Skin of body (tissue), 2 donors: ENCODE data around the gene PPP1CA. TPM values are rescaled to one million over a fixed set of nuclear protein-coding genes. Genes with fewer than 3 reads are reported as not detected.

Experiments
- DNase-seq: peaks from one replicate; lab custom pipeline; 2025; lab: John Stamatoyannopoulos, UW
- total RNA-seq: library from RNA; depleted of rRNA; stranded (reverse); fragments of >200 nt; gene quantifications from one replicate; pipeline ENCODE4 v1.2.3, GENCODE V29; 2014

Gene PPP1CA
- total RNA-seq, 1 donor from 2014 or later: 78.3 TPM

DNA sequence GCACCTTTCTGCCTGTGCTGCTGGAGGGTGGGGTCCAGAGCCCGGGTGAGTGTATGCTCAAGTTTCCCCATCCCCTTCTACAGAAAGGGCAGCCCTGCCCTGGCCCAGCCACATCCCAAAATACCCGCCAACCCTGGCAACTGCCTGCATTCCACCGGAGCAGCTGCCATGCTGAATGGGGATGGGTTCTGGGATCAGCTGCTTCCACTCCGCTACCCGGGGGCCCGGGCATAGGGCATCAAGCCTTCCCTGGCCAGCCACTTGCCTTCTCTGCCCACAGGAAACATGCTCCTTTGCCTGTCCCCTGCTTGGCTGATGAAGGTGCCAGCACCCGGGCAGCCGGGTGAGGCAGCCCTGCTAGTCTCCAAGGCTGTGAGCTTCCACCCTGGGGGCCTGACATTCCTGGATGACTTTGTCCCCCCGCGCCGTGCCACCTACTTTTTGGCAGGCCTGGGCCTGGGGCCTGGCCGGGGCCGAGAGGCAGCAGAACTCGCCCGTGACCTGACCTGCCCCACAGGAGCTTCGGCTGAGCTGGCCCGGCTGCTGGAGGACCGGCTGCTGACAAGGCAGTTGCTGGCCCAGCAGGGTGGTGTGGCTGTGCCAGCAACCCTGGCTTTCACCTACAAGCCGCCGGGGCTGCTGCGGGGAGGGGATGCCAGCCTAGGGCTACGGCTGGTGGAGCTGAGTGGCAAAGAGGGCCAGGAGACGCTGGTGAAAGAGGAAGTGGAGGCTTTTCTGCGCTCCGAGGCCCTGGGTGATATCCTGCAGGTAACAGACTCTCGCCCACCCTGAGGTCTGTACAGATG is 17.0 kb upstream of the PPP1CA start:
- DNase-seq: no peak

DNA sequence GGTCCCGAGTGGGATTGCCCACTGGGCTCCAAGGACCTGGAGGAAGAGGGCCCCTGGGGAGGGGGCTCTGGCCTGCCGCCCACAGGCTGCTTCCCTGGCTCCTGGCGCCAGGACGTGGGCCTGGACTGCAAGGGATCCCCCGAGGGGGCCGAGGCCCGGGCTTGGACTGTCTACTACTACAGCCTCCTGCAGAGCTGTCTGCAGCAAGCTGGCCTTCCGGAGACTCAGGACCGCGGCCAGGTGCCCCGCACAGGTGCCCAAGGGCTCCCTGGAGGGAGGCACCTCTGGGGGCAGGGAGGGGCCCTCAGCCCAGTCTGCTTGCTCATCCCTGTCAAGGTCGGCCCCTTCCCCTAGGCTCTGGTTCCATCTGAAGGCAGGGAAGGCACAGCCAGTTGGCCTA is 15.8 kb upstream of the PPP1CA start:
- no peak for DNase-seq

DNA sequence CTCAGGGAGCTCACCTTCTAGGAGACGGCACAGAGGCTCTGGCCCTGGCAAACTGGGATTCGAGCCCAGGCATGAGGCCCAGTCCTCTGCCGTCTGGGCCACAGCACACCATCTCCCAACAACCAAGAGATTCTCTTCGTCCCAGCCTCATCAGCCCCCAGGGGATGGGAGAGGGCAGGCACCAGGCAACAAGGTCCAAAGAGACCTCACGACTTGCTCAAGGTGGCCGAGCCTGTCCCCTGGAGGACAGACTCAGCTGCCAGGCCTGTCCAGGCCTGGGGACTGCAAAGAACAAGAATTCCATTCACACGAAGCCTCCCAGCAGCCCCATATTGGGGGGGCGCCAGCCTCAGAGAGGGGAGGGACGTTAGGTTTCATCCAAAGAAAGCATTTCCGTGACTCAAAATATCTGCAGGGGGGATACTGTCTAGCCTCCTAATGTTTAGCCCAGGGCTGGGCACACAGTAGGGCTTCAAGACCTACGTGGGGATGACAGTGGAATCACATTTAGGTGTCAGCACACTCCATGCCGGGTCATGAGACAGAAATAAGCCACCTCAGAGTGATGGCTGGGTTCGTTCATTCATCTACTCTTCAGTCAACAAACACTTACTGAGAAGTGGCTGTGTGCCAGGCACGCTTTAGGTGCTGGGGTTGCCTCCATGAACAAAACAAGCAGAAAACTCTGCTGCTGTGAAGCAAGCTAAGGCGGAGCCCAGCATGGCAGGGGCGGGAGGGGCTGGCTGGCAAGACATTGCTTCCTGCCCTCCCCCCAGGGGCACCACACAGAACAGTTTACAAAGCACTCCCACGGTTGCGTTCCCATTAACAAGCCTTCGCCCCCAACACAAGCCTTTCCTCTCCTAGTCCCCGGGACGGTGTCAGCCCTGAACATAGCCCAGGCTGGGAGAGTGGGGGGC is 15.0 kb upstream of the PPP1CA start:
- no peak for DNase-seq

DNA sequence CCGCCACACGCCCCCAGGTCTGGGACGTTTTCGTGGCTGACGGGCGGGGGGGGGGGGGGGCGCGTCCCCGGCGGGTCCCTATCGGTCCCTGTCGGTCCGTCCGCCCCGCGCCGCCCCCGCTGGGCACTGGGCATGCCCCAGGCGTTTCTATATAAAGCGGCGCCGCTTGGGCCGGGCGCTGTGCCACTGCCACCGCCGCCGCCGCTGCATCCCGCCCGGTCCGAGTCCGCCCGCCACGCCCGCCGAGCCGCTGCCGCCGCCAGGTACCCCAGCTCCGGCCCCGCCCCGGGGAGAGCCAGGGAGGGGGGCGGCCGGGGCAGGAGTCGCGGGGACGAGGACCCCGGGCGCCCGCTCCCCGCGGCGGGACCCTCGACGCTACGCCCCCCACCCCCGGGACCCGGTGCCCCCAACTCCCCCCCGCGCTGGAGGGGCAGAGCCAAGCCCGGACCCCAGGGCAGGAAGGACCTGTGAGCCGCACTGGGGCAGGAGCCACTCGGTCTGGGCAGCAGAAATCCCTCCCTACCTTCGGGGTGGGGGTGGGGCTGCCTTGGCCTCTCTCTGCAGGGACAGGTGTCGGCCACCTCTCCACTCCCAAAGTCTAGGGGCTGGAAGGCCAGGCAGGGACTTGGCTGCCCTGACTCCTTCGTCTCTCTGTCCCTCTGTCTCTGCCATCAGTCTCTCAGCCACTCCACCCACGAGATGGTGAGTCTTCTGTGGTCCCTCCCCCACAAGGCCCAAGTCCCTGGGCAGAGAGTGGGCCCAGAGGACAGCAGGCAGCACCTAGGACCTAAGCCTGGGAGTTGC is 14.0 kb upstream of the PPP1CA start, which contains the start of gene CARNS1:
TSS of gene CARNS1 (plus strand) at position 178 of the 804 bp plus-strand sequence. CDS start at position 700, 522 bp downstream.
- no peak for DNase-seq

DNA sequence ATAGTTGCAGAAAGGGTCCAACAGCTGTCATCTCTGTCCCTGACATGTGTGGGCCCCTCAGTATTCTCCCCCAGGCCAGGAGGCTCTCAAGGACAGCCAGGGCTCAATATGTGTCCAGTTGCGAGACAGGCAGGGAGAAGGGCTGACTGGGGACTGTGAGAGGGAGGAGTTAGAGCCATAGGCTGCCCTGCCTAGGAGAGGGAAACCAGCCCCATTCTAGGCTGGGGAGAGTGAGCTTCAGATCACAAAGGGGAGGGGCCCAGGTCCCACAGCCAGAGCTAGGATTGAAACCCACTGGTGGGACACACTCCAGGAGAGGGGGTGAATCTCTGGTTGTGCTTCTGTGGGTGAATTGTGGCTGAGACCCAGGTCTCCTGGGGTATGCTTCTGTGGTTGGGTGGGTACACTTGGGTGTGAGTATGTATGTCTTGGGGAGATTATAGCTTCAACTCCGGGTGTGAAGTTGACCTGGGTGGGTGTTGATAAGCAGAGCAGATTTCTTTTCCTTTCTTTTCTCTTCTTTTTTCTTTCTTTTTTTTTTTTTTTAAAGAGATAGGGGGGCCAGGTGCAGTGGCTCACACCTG is 11.7 kb upstream of the PPP1CA start:
- DNase-seq: no peak

DNA sequence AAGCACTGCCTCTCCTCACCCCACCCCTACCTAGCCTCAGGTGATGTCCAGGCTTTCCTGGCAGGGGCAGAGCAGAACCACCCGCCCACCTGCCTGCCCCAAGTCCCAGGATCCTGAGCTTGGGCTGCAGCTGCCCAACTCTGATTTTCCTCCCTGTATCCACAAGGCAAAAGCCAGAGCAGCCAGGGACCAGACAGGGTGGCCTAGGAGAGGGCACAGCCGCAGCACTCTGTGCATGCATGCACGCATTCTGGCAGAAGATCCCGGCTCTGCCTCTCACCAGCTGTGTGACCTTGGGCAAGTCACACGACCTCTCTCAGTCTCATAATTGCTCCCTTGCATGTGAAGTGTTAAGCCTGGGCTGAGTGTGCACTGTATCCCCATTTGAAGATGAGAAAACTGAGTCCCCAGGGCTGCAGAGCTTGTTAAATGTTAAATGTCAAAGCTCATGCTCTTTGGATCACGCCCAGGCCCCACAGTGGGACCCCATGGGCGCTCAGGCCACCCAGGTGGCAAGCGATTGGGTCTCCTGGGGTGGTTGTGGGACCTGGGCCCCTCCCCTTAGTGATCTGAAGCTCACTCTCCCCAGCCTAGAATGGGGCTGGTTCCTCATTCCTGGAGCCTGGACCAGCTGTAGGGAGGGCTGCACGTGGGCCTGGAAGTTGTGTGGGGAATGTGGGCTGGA is 11.0 kb upstream of the PPP1CA start:
- no peak for DNase-seq

DNA sequence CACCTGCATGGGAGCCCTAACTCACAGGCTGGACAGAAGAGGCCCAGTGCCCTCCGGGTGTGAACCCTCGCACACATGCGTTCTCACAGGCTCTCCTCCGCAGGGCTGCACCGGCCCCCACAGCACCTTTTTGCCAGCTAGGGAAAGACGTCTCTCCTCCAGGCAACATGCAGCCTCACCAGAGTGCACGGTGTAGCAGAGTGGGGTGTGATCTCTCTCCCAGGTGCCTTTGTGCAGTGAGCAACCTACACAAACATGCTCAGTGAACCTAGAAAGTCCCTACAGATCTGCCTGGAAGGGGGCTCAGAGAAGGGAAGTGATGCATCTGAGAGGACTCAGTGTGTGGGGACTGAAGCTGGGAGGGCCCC is 10.1 kb upstream of the PPP1CA start:
- DNase-seq: no peak

DNA sequence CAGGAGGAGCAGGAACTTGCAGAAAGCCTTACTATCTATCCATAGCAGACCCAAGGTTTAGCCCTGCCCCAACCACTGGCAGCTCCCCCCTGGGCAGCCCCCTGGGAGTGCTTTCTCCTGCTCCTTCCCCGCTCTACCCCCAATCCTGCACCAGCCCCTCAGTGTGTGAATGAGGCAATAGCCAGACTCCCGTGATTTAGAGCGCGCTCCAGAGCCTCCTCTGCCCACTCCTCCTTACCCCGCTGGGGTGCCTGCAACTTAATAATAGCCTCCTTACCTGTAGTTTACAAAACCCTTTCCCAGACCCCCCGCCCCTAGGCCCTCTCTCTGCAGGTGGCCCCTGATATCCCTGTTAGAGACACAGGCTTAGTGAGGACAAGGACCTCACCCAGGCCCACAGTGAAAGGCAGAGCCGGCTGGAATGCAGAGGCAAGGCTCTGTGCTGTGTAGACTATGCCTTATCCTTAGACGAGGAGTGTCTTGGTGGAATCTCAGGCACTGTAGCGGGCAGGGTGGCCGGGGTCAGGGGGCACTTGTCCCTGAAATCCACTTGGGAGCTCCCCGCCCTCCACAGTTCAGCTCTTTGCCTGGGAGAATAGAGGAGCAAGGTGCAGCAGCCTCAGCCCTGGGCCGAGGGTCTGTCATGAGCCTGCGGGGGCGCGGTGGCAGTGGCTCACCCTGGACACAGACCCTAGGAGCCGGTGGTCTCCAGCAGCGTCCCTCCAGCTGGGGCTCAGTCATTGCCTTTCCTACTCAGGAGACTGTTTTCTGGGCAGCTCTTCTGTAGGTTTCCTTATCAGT is 9.5 kb upstream of the PPP1CA start:
- DNase-seq: no peak

DNA sequence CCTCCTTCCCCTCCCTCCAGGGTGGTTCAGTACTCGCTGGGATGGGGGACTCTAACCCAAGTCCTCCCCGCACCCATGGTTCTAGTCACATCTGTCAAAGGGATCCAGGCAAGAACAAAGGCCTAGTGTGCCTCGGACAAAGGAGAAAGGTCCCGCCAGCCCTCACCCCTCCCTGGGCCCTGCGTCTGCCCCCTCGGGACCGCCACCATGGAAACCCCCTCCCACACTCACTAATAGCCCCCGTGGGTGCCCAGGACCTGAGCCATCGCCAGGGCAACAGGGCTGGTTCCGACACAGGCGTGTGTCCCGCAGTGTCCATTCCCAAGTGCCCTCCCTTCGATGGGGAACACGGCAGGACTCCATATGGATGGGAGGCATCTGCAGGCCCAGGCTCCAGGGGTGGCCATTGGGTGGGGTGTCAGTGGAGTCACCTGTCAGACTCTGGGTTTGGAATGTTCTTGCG is 8.7 kb upstream of the PPP1CA start:
- DNase-seq: no peak

DNA sequence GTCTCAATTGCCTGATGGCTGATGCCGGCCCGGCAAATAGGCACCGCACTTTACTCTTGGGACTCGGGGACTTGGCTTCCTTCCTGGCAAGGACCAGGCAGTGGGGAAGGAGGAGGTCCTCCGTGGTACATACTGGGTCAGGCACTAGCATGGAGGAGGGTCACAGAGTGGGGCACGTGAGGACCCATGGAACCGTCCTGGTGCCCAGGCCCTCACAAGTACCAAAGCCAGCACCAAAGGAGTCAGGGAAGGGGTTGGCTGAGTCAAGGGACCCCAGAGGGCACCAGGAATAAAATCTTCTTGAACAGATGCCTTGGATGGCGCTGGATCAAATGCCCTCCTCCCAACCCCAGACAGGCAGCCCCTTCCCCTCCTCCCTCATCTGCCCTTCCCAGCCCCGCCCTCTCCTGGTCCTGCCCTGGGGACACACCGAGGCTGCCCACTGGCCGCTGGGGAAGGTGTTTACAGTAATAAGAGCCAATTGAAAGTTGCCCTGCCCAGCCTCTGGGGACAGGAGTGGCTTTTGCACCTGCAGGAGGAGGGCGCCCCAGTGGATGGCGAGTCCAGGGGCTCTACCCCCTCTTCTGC is 8.2 kb upstream of the PPP1CA start:
- no peak for DNase-seq

DNA sequence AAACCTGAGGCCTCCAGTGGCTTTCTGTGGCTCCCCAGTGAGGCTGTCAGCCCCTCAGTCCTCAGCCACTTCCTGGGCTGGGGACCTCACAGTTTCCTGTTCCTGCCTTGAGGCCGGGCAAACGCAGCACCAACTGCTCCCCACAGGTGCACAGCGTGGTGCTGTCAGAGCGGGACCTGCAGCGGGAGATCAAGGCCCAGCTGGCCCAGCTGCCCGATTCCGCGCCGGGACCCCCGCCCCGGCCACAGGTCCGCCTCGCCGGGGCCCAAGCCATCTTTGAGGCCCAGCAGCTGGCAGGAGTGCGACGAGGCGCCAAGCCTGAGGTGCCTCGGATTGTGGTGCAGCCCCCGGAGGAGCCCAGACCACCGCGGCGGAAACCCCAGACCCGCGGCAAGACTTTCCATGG is 7.6 kb upstream of the PPP1CA start:
- no peak for DNase-seq

DNA sequence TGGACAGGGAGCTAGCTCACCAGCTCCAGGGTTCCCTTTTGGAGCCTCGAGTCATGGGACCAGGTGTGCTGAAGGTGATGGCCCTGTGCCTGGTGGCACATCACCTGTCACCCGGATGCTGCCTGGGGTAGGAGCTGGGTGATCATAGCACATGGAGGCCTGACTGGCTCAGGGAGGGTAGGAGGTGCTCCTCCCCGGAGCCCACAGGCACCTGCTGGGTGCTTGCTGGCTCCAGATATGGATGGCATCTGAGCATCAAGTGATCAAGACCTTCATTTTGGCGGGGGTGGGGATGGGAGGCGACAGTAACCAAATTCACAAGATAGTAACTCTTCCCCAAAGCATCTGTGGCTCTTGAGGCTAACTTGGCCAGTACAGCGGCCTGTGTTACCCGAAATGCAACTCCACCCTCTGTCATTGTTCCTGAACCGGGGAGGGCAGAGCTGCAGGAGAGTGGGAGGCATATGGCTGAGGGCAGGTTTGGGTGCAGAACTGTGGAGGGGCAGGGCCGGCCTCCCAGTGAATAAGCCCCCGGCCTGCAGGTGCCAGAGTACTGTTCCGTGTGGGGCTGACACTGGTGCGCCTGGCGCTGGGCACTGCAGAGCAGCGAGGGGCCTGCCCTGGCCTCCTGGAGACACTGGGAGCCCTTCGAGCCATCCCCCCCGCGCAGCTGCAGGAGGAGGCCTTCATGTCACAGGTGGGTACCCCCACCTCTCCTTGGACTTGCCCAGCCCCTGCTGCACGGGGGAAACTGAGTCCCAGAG is 7.0 kb upstream of the PPP1CA start:
- DNase-seq: no peak

DNA sequence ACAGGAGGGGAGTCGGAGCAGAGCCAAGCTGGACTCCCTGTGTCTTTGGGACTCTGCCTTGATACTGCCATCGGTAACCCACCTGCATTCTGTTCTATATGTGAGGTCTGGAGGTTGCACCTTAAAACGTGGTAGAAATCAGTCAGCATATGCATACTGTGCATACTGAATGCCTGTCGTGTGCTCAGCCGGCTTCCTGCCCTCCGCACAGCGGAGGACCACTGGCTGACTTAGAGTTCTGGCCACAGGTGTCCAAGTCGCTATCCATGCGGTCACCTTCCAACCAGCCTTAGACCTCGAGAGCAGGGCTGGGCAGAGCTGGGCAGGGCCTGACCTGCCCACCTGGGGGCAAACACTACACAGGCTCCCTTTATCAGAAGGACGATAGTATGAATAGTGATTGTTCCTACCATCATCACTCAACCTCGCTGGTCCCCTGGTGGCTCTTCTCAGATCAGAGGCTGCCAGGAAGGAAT is 6.1 kb upstream of the PPP1CA start:
- no peak for DNase-seq

DNA sequence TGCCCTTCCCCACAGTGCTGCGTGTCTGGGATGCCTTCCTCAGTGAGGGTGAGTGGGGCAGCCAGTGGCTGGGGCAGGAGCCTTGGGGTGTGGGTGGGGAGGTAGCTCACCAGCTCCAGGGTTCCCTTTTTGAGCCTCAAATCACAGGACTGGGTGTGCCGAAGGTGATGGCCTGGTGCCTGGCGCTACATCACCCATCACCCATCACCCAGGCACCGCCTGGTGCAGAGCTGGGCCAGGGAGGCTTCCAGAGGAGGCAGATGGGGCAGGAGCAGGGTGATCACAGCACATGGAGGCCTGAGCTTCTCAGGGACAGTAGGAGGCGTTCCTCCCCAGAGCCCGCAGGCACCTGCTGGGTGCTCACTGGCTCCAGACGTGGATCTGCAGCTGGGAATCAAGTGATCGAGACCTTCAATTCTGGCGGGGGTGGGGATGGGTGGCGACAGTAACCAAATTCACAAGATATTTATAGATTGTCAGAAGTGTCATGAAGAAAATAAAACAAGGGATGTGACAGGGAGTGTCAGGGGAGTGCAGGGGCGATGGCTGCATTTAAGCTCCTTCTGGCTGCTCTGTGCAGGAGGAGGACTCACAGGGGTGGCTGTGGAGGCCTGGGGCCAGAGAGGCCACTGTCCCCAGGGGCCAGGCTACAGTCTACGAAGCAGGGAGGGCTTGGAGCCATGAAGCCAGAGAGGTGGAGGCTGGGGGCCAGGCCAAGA is 5.5 kb upstream of the PPP1CA start:
- DNase-seq: no peak

DNA sequence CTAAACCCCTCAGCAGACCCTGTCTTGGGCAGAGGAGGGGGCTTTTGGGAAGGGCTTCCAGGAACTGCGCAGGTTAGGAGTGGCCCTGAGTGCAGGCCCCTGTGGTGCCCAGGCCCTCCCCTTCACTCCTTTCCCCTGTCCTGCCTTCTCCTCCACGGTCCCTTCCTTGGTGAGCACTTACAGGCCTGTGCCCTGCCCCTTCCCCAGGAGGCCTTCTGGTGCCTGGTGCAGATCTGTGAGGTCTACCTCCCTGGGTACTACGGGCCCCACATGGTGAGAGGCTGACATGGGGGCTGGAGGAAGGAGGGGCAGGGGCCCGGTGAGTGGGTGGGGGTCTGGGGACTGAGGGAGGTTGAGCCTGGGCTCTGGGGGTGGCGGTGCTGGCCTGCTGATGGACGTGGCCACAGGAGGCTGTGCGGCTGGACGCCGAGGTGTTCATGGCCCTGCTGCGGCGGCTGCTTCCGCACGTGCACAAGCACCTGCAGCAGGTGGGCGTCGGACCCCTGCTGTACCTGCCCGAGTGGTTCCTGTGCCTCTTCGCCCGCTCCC is 4.8 kb upstream of the PPP1CA start:
- no peak for DNase-seq

DNA sequence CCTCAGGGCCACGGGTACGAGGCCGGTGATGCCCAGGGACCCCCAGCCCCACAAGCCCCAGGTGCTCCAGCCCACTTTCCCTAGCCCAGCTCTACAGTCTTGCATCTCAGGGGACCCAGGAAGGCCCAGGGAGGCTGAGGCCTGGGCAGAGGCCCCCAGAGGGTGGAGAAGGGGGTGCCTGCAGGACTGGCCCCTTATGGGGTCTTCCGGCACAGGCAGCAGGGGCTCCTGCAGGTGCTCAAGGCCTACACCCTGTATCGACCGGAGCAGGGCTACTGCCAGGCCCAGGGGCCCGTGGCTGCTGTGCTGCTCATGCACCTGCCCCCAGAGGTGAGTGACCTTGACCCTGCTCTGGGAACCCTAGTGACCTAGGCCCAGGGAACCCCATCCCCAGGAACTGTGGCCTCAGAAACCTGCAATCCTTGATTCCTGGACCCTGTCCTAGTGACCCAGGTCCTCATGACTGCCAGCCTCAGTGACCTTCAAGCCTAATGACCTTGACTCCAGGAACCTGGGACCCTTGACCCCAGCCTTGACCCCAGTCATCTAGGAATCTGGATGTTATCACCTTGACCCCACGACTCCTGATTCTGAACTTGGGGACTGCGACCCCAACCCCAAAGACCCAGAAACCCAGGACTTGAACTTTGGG is 4.2 kb upstream of the PPP1CA start:
- DNase-seq: no peak

DNA sequence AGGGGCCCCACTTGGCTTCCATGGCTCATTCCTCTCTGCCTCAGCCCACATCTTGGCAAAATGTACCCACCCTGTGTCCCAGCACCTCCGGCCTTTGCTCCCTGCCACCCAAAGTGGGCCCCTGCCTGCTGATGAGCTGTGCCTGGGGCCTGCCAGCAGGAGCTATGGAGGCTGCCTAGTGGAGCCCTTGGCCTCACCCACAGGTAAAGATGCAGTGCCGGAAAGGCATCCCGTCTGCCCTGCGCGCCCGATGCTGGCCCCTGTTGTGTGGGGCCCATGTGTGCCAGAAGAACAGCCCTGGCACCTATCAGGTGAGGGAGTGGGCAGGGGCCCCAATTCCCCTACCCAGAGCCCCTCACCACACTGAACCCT is 3.5 kb upstream of the PPP1CA start:
- DNase-seq: no peak
